ENCODE data around the gene KIF26B.

GRCh38 chr1:245270972-245271371 is 116.2 kb downstream of the KIF26B start:
- TF ChIP-seq CTCF (conservative IDR thresholded peaks at IDR 0.05; ENCODE audit: low read depth, low read length) = no peak
- TF ChIP-seq EZH2 (IDR thresholded peaks at IDR 0.05; ENCODE audit: low read length, unreplicated experiment) = no peak
- TF ChIP-seq EZH2phosphoT487 (IDR thresholded peaks at IDR 0.05; ENCODE audit: borderline replicate concordance, low read length) = no peak
